ENCODE measurements around the gene SLC25A17. TPM values are rescaled to one million over a fixed set of nuclear protein-coding genes. Genes with fewer than 3 reads are reported as not detected.

The SLC25A17 gene
- total RNA-seq (2022; extraction: Qiagen RNA extraction) = 21.0 to 23.1 TPM (median 21.9 TPM) in 5 replicates

GRCh38 chr22:40818747-40819598 lies at the start of gene SLC25A17:
Gene SLC25A17 (minus strand): TSS chr22:40819346. CDS start chr22:40819248, 98 bp downstream.

GRCh38 chr22:40862013-40862412 lies 42.9 kb upstream of the SLC25A17 start, which contains the start of gene DNAJB7:
Gene DNAJB7 (minus strand): TSS chr22:40862113. CDS start chr22:40861994, 119 bp downstream.

GRCh38 chr22:40856513-40857308 lies 37.6 kb upstream of the SLC25A17 start, which contains the start of the genes ST13 and XPNPEP3:
Gene ST13 (minus strand): TSS chr22:40856639. CDS start chr22:40856540, 99 bp downstream.
Gene XPNPEP3 (plus strand): TSS chr22:40857148. CDS start chr22:40857182, 34 bp downstream.

Other genes starting within 250 kb of the SLC25A17 start
- 55.1 to 63.4 TPM (median 60.8 TPM) in 5 replicates for gene MRTFA, start 182.6 kb downstream of the SLC25A17 start, total RNA-seq (2022; extraction: Qiagen RNA extraction)
- not detected in 5 replicates for gene MCHR1, start 139.9 kb downstream of the SLC25A17 start, total RNA-seq (2022; extraction: Qiagen RNA extraction)
- 152 to 189 TPM (median 162 TPM) in 5 replicates for gene ST13, start 37.3 kb upstream of the SLC25A17 start, total RNA-seq (2022; extraction: Qiagen RNA extraction)
- gene XPNPEP3, start 37.8 kb upstream of the SLC25A17 start, total RNA-seq (2022; extraction: Qiagen RNA extraction) = 7.7 to 13.5 TPM (median 8.4 TPM) in 5 replicates
- not detected in 5 replicates for gene DNAJB7, start 42.8 kb upstream of the SLC25A17 start, total RNA-seq (2022; extraction: Qiagen RNA extraction)
- gene RBX1, start 132.0 kb upstream of the SLC25A17 start, total RNA-seq (2022; extraction: Qiagen RNA extraction) = 50.9 to 56.2 TPM (median 55.6 TPM) in 5 replicates

Data from A549 treated with AZD2906 at 1 μM for 4 hours (cell line).